PC-3 (cell line): ENCODE measurements around the gene CTDNEP1.

Source experiments
- EZH2phosphoT487 ChIP-seq: fragments of 300-600 bp; sonication (generic); IDR thresholded peaks from 2 replicates; pipeline ENCODE4 v1.6.1; 2018; ENCODE audit warnings: mild to moderate bottlenecking, antibody characterized with exemption, low read length, borderline replicate concordance
- TF ChIP-seq, protein P1 (sequence below): fragments of 300-600 bp; sonication (generic); conservative IDR thresholded peaks from 2 replicates; pipeline ENCODE4 v1.5.1; 2017; ENCODE audit warnings: antibody characterized with exemption, low read depth, mild to moderate bottlenecking, low read length

DNA sequence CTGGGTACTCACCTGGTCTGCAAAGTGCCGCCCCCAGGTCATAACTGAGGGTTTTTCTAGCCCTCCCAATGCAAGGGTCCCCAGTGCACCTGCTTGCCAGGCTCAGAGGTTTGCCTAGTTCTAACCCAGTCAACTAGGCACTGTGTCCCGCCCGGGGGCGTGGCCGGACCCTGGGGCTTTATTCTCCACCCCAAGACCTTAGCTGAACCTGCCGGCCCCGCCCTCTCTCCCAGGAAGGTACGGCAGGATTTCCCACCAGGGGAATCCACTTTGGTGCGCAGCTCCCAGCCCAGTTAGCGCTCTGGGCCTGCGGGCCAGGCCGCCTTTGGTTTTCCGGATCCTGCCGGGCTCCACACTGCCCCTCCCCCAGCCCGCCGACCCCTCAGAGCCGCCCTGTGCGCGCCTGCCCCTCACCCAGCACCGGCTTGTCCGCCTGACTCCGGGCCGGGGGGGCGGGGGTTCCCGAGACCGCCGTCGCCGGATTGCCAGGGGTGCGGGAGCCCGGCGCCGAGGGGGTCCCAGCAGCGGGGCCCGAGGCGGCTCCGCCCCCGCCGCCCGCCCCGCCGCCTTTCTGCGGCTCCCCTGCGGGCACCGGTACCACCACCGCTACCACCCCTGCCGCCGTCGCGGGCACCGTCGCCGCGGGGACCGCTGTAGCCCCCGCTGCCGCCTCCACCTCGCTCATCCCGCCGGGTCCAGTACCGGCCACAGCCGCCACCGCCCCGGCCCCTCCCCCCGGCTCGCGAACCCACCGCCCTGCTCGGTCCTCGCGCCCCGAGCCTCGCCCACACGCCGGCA is 42.5 kb upstream of the CTDNEP1 start:
- TF ChIP-seq, protein P1, sequence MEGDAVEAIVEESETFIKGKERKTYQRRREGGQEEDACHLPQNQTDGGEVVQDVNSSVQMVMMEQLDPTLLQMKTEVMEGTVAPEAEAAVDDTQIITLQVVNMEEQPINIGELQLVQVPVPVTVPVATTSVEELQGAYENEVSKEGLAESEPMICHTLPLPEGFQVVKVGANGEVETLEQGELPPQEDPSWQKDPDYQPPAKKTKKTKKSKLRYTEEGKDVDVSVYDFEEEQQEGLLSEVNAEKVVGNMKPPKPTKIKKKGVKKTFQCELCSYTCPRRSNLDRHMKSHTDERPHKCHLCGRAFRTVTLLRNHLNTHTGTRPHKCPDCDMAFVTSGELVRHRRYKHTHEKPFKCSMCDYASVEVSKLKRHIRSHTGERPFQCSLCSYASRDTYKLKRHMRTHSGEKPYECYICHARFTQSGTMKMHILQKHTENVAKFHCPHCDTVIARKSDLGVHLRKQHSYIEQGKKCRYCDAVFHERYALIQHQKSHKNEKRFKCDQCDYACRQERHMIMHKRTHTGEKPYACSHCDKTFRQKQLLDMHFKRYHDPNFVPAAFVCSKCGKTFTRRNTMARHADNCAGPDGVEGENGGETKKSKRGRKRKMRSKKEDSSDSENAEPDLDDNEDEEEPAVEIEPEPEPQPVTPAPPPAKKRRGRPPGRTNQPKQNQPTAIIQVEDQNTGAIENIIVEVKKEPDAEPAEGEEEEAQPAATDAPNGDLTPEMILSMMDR, result no peak
- no peak for TF ChIP-seq EZH2phosphoT487
